Measurements from ENCODE around the gene TNS3.

DNA sequence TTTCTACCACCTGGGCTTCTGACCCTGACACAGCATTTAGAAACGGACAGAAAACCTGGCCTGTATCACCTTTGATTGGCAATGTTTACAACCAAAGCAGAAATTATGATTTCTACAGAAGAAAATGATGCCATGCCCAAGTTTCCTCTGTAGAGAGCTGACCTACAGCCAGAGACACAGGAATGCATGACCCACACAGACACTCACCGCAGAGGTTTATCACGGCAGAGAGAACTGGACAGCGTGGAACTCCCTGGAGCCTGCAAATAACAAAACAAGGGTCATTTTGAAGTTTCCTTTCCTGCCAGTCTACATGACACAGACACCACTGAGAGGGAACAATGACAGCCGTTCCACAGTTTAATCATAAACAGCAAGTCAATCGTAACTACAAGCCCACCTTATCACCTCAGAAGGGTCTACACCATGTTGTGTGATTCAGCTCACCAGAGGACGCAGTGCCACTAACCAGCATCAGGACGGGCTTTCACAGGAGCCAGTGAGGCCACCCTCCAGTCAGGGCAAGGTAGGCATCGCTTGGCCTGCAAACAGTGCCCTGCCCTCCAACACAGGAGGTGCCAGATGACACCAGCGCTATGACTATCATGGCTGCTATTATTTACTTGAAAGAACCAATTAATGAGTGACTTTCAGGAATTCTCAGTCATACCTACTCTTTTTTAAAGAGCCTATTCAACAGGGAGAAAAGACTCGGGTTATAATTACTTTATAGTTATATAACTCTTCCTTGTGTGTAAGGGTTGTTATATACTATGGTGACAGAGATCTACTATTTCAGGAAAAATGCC is 139.9 kb downstream of the TNS3 start:
- TF ChIP-seq, protein P1, sequence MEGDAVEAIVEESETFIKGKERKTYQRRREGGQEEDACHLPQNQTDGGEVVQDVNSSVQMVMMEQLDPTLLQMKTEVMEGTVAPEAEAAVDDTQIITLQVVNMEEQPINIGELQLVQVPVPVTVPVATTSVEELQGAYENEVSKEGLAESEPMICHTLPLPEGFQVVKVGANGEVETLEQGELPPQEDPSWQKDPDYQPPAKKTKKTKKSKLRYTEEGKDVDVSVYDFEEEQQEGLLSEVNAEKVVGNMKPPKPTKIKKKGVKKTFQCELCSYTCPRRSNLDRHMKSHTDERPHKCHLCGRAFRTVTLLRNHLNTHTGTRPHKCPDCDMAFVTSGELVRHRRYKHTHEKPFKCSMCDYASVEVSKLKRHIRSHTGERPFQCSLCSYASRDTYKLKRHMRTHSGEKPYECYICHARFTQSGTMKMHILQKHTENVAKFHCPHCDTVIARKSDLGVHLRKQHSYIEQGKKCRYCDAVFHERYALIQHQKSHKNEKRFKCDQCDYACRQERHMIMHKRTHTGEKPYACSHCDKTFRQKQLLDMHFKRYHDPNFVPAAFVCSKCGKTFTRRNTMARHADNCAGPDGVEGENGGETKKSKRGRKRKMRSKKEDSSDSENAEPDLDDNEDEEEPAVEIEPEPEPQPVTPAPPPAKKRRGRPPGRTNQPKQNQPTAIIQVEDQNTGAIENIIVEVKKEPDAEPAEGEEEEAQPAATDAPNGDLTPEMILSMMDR (IDR thresholded peaks at IDR 0.05): no peak
- no peak for TF ChIP-seq POLR2A (IDR thresholded peaks at IDR 0.05)
